Liver (tissue), 9 donors: ENCODE results near the gene C2orf92. TPM values are rescaled to one million over a fixed set of nuclear protein-coding genes. Genes with fewer than 3 reads are reported as not detected.

Experiments used
- DNase-seq: peaks from one replicate; pipeline ENCODE4 v3.0.0-alpha.2; 2017; ENCODE audit warnings: low spot score
- H3K27ac ChIP-seq, 2 donors: one replicate each; pipeline ENCODE4 v1.7.0; 2013; ENCODE audit warnings: inconsistent platforms in 2 of 2, low read length in 2 of 2, control low read depth in 1 of 2, low read depth in 1 of 2, mild to moderate bottlenecking in 1 of 2
- H3K27me3 ChIP-seq, 4 donors: one replicate each; pipeline versions ENCODE4 v1.6.1 to v1.7.0; 2013; ENCODE audit warnings: low read length in 3 of 4, inconsistent platforms in 1 of 4, mild to moderate bottlenecking in 1 of 4, moderate library complexity in 1 of 4; ENCODE audit not compliant: control insufficient read depth in 4 of 4, insufficient read depth in 4 of 4
- H3K36me3 ChIP-seq, 4 donors: one replicate each; pipeline versions ENCODE4 v1.6.1 to v1.7.0; 2013; ENCODE audit warnings: low read length in 3 of 4, mild to moderate bottlenecking in 3 of 4, low read depth in 1 of 4, moderate library complexity in 1 of 4; ENCODE audit not compliant: control insufficient read depth in 4 of 4, insufficient read depth in 3 of 4
- H3K4me1 ChIP-seq, 4 donors: one replicate each; pipeline versions ENCODE4 v1.6.1 to v1.7.0; 2013; ENCODE audit warnings: low read length in 3 of 4, mild to moderate bottlenecking in 3 of 4, moderate library complexity in 1 of 4; ENCODE audit not compliant: control insufficient read depth in 4 of 4, insufficient read depth in 4 of 4
- H3K4me3 ChIP-seq, 3 donors: one replicate each; pipeline versions ENCODE4 v1.6.1 to v1.7.0; 2013; ENCODE audit warnings: low read length in 3 of 3, control low read depth in 1 of 3, low read depth in 1 of 3, mild to moderate bottlenecking in 1 of 3
- H3K9ac ChIP-seq, 2 donors: one replicate each; pipeline ENCODE4 v1.7.0; 2013; ENCODE audit warnings: low read length in 2 of 2, mild to moderate bottlenecking in 2 of 2, moderate library complexity in 2 of 2, control low read depth in 1 of 2, low read depth in 1 of 2
- H3K9me3 ChIP-seq, 4 donors: one replicate each; pipeline versions ENCODE4 v1.6.1 to v1.7.0; 2013; ENCODE audit warnings: low read length in 3 of 4; ENCODE audit not compliant: control insufficient read depth in 4 of 4
- ATF3 ChIP-seq: IDR thresholded peaks from 2 replicates; pipeline ENCODE4 v1.6.1; 2016; ENCODE audit warnings: antibody characterized with exemption
- CTCF ChIP-seq: fragments of 150-350 bp; IDR thresholded peaks from 2 replicates; pipeline ENCODE4 v1.5.1; 2017; ENCODE audit warnings: improper control_type of control experiment, low read depth, low read length; ENCODE audit not compliant: missing input control
- EGR1 ChIP-seq, 2 donors: IDR thresholded peaks; 2 replicates each; pipeline ENCODE4 v1.6.1; 2016 to 2018; ENCODE audit warnings: antibody characterized with exemption in 2 of 2, low read depth in 2 of 2
- FOXA1 ChIP-seq: IDR thresholded peaks from 2 replicates; pipeline ENCODE4 v1.6.1; 2016; ENCODE audit warnings: antibody characterized with exemption
- FOXA2 ChIP-seq: IDR thresholded peaks from 2 replicates; pipeline ENCODE4 v1.6.1; 2016; ENCODE audit warnings: antibody characterized with exemption
- GABPA ChIP-seq, 2 donors: IDR thresholded peaks in 1 of 2; conservative IDR thresholded peaks in 1 of 2; 2 replicates each; pipeline ENCODE4 v1.6.1; 2016; ENCODE audit warnings: antibody characterized with exemption in 2 of 2, mild to moderate bottlenecking in 1 of 2, moderate library complexity in 1 of 2
- HNF4A ChIP-seq, 2 donors: conservative IDR thresholded peaks; 2 replicates each; pipeline ENCODE4 v1.6.1; 2016; ENCODE audit warnings: antibody characterized with exemption in 2 of 2, mild to moderate bottlenecking in 2 of 2
- HNF4G ChIP-seq: IDR thresholded peaks from 2 replicates; pipeline ENCODE4 v1.6.1; 2016; ENCODE audit warnings: antibody characterized with exemption
- JUND ChIP-seq, 2 donors: IDR thresholded peaks; 2 replicates each; pipeline ENCODE4 v1.6.1; 2016; ENCODE audit warnings: antibody characterized with exemption in 2 of 2
- MAX ChIP-seq: IDR thresholded peaks from 2 replicates; pipeline ENCODE4 v1.6.1; 2016; ENCODE audit warnings: antibody characterized with exemption
- NR2F2 ChIP-seq: IDR thresholded peaks from 2 replicates; pipeline ENCODE4 v1.6.1; 2016; ENCODE audit warnings: antibody characterized with exemption
- RAD21 ChIP-seq, 2 donors: IDR thresholded peaks; 2 replicates each; pipeline ENCODE4 v1.6.1; 2016; ENCODE audit warnings: antibody characterized with exemption in 2 of 2, mild to moderate bottlenecking in 2 of 2
- REST ChIP-seq: IDR thresholded peaks from 2 replicates; pipeline ENCODE4 v1.6.1; 2016; ENCODE audit warnings: antibody characterized with exemption, mild to moderate bottlenecking
- RXRA ChIP-seq, 2 donors: IDR thresholded peaks; 2 replicates each; pipeline ENCODE4 v1.6.1; 2017 to 2018; ENCODE audit warnings: antibody characterized with exemption in 2 of 2, mild to moderate bottlenecking in 1 of 2
- SP1 ChIP-seq: IDR thresholded peaks from 2 replicates; pipeline ENCODE4 v1.6.1; 2018; ENCODE audit warnings: antibody characterized with exemption, mild to moderate bottlenecking
- TAF1 ChIP-seq: conservative IDR thresholded peaks from 2 replicates; pipeline ENCODE4 v1.6.1; 2016; ENCODE audit warnings: antibody characterized with exemption, mild to moderate bottlenecking
- YY1 ChIP-seq: IDR thresholded peaks from 2 replicates; pipeline ENCODE4 v1.6.1; 2016; ENCODE audit warnings: antibody characterized with exemption, mild to moderate bottlenecking
- ZBTB33 ChIP-seq: IDR thresholded peaks from 2 replicates; pipeline ENCODE4 v1.6.1; 2016; ENCODE audit warnings: antibody characterized with exemption
- WGBS: extraction: QIAGEN DNeasy Blood & Tissue Kit; methylation state at CpG from one replicate; pipeline ENCODE4 v1.1.7; 2013; 5-methylcytosine and 5-hydroxymethylcytosine counted together
- polyA plus RNA-seq, 2 donors: library from polyadenylated mRNA; stranded (reverse) in 1 of 2; unstranded in 1 of 2; fragments of 200-250 nt in 1 of 2; fragments of >200 nt in 1 of 2; fragmentation: Nextera tagmentation in 1 of 2; extraction: Ambion mirVana in 1 of 2; gene quantifications; one replicate each; pipeline versions ENCODE4 v1.2.1 to v1.2.3, GENCODE V29; 2013 to 2015
- total RNA-seq, 2 donors: library from RNA; depleted of rRNA; stranded (reverse); fragments of >200 nt; gene quantifications; one replicate each; pipeline ENCODE4 v1.2.3, GENCODE V29; 2014
- donor health status: healthy.
- donor health status: healthy.
- donor health status: healthy.
- donor health status: healthy.
- donor health status: healthy.

C2orf92 gene
- total and polyA plus RNA-seq, 4 donors: 0.96 to 8.0 (median 2.7) TPM

GRCh38 chr2:97698530-97698929 is 29.0 kb downstream of the C2orf92 start:
- TF ChIP-seq SP1: no peak
- TF ChIP-seq ZBTB33: no peak
- no peak for TF ChIP-seq YY1
- no peak for TF ChIP-seq FOXA2
- TF ChIP-seq MAX: no peak
- no peak for TF ChIP-seq NR2F2
- TF ChIP-seq JUND (IDR thresholded peaks at IDR 0.05): no peak
- no peak for TF ChIP-seq FOXA1
- no peak for TF ChIP-seq EGR1 (IDR thresholded peaks at IDR 0.05; ENCODE audit: low read depth in 2 of 2)
- TF ChIP-seq HNF4G: no peak
- TF ChIP-seq CTCF: no peak
- TF ChIP-seq RAD21 (IDR thresholded peaks at IDR 0.05): no peak
- TF ChIP-seq ATF3: no peak
- no peak for TF ChIP-seq GABPA (IDR thresholded peaks at IDR 0.05 in 1 of 2, conservative IDR thresholded peaks at IDR 0.05 in 1 of 2)
- no peak for TF ChIP-seq REST
- no peak for TF ChIP-seq TAF1
- no peak for TF ChIP-seq HNF4A (conservative IDR thresholded peaks at IDR 0.05)
- no peak for TF ChIP-seq RXRA (IDR thresholded peaks at IDR 0.05)
- H3K9ac ChIP-seq: no peak overlapping the region
- WGBS: 89% methylated on average over 4 of the region's 4 CpGs
- peaks cover 0 to 5% (median 0%) of the 10 kb centered on the region in 4 donors for H3K4me1 ChIP-seq
- H3K27ac ChIP-seq: no peak overlapping the region
- H3K27me3 ChIP-seq: no peaks in the 10 kb centered on the region
- DNase-seq: no peak
- H3K4me3 ChIP-seq: no peak overlapping the region
- H3K9me3 ChIP-seq: no peaks in the 10 kb centered on the region
- H3K36me3 ChIP-seq: no peaks in the 10 kb centered on the region
